CD4-positive, alpha-beta memory T cell (primary cell): ENCODE data around the gene CAMSAP3. TPM values are rescaled to one million over a fixed set of nuclear protein-coding genes. Genes with fewer than 3 reads are reported as not detected.

Source experiments
- CTCF ChIA-PET: fragments of 350-600 bp; sonication (Branson Sonifier 250); formaldehyde crosslinking; loops from one replicate; lab custom pipeline; 2021; ENCODE audit warnings: inconsistent platforms; ENCODE audit not compliant: partially characterized antibody; lab: Charles Lee
- POLR2A ChIA-PET: fragments of 350-600 bp; sonication (Branson Sonifier 250); formaldehyde crosslinking; loops from one replicate; lab custom pipeline; 2021; ENCODE audit not compliant: partially characterized antibody; lab: Charles Lee
- DNase-seq, 5 donors: peaks; one replicate each; pipeline versions ENCODE4 v3.0.0 to v3.0.0-alpha.2; 2020 to 2022; ENCODE audit warnings: mixed read lengths in 1 of 5
- H3K27ac ChIP-seq: one replicate; pipeline ENCODE4 v1.7.0; 2013; ENCODE audit warnings: low read depth, low read length
- H3K27me3 ChIP-seq: 2 replicates; pipeline ENCODE4 v1.7.0; 2013; ENCODE audit warnings: mild to moderate bottlenecking, low read length, moderate library complexity; ENCODE audit not compliant: insufficient read depth
- H3K36me3 ChIP-seq: 2 replicates; pipeline ENCODE4 v1.7.0; 2013; ENCODE audit warnings: mild to moderate bottlenecking, low read length, moderate library complexity; ENCODE audit not compliant: insufficient read depth
- H3K4me1 ChIP-seq: 2 replicates; pipeline ENCODE4 v1.7.0; 2013; ENCODE audit warnings: mild to moderate bottlenecking, low read length, moderate library complexity; ENCODE audit not compliant: insufficient read depth
- H3K4me3 ChIP-seq, 2 donors: one replicate each; pipeline ENCODE4 v1.7.0; 2013; ENCODE audit warnings: low read length in 2 of 2, mild to moderate bottlenecking in 1 of 2
- H3K9me3 ChIP-seq, 2 donors: one replicate each; pipeline ENCODE4 v1.7.0; 2013; ENCODE audit warnings: low read length in 2 of 2, control low read depth in 1 of 2; ENCODE audit not compliant: control insufficient read depth in 1 of 2
- H3K27ac Mint-ChIP-seq, 7 donors: one replicate each; pipeline ENCODE4 v1.8.0; 2020 to 2021; ENCODE audit warnings: mixed read lengths in 7 of 7, mild to moderate bottlenecking in 6 of 7, inconsistent platforms in 3 of 7, moderate library complexity in 3 of 7
- H3K27me3 Mint-ChIP-seq, 2 donors: one replicate each; pipeline ENCODE4 v1.8.0; 2020 to 2021; ENCODE audit warnings: mixed read lengths in 2 of 2
- H3K36me3 Mint-ChIP-seq, 2 donors: one replicate each; pipeline ENCODE4 v1.8.0; 2020 to 2021; ENCODE audit warnings: mixed read lengths in 2 of 2, inconsistent platforms in 1 of 2, mild to moderate bottlenecking in 1 of 2
- H3K4me1 Mint-ChIP-seq, 4 donors: one replicate each; pipeline ENCODE4 v1.8.0; 2020 to 2021; ENCODE audit warnings: mixed read lengths in 4 of 4, mild to moderate bottlenecking in 1 of 4
- H3K4me3 Mint-ChIP-seq, 8 donors: one replicate each; pipeline ENCODE4 v1.8.0; 2020 to 2021; ENCODE audit warnings: mixed read lengths in 8 of 8, mild to moderate bottlenecking in 7 of 8, moderate library complexity in 6 of 8, inconsistent platforms in 3 of 8
- H3K9me3 Mint-ChIP-seq, 8 donors: one replicate each; pipeline ENCODE4 v1.8.0; 2020 to 2021; ENCODE audit warnings: mixed read lengths in 8 of 8, mild to moderate bottlenecking in 5 of 8, inconsistent platforms in 3 of 8, moderate library complexity in 1 of 8
- intact Hi-C: fragments of 100-400 bp; cut with micrococcal nuclease; formaldehyde crosslinking; loops from one replicate; pipeline ENCODE4 v1.15.1; 2023
- polyA plus RNA-seq, 2 donors: library from polyadenylated mRNA; unstranded; fragments of 300-500 nt; fragmentation: Illumina TruSeq; gene quantifications; one replicate each; pipeline ENCODE4 v1.2.3, GENCODE V29; 2021
- total RNA-seq, 2 experiments: library from RNA; stranded (reverse); gene quantifications; one replicate each; pipeline ENCODE4 v1.2.3, GENCODE V29; 2021

CAMSAP3 gene, protein sequence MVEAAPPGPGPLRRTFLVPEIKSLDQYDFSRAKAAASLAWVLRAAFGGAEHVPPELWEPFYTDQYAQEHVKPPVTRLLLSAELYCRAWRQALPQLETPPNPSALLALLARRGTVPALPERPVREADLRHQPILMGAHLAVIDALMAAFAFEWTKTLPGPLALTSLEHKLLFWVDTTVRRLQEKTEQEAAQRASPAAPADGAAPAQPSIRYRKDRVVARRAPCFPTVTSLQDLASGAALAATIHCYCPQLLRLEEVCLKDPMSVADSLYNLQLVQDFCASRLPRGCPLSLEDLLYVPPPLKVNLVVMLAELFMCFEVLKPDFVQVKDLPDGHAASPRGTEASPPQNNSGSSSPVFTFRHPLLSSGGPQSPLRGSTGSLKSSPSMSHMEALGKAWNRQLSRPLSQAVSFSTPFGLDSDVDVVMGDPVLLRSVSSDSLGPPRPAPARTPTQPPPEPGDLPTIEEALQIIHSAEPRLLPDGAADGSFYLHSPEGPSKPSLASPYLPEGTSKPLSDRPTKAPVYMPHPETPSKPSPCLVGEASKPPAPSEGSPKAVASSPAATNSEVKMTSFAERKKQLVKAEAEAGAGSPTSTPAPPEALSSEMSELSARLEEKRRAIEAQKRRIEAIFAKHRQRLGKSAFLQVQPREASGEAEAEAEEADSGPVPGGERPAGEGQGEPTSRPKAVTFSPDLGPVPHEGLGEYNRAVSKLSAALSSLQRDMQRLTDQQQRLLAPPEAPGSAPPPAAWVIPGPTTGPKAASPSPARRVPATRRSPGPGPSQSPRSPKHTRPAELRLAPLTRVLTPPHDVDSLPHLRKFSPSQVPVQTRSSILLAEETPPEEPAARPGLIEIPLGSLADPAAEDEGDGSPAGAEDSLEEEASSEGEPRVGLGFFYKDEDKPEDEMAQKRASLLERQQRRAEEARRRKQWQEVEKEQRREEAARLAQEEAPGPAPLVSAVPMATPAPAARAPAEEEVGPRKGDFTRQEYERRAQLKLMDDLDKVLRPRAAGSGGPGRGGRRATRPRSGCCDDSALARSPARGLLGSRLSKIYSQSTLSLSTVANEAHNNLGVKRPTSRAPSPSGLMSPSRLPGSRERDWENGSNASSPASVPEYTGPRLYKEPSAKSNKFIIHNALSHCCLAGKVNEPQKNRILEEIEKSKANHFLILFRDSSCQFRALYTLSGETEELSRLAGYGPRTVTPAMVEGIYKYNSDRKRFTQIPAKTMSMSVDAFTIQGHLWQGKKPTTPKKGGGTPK
- total RNA-seq: under 1 TPM; 0.15 to 0.19 TPM
- under 1 TPM in 1 of 2 donors, not detected in 1; 0.07 TPM for polyA plus RNA-seq

DNA sequence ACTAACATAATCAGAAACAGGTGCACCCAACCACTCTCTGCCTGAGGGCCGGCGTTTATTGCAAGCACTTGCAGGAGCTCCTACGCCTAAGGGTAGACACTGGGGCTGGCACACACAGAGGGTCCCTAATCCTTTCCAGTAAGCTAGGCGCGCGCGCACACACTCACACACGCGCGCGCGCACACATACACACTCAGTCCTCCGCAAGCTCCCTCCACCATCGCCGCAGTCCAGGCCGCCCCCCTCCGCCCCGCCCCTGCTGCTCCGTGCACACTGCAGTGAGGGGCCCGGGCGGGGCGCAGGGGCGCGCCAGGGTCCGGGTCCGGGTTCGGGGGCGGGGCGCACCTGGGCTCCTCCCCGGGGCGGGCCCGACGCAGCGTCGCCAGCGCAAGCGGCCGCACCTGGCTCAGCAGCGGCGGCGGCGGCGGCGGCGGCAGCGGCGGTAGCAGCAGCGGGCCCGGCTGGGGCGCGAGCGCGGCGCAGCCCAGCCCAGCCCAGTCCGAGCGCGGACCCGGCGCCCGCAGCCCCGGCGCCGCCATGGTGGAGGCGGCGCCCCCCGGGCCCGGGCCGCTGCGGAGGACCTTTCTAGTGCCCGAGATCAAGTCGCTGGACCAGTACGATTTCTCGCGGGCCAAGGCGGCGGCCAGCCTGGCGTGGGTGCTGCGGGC is at the start of gene CAMSAP3:
TSS of gene CAMSAP3 (plus strand) at position 398 of the 668 bp plus-strand sequence. CDS start at position 538, 140 bp downstream.
- no peaks in the 10 kb centered on the region for H3K9me3 ChIP-seq
- H3K27ac Mint-ChIP-seq: peak within 1 kb of the TSS in 2 of 7 donors; percentile 53 to 73
- H3K27me3 Mint-ChIP-seq: peaks cover 26 to 28% of the 10 kb centered on the region in 2 donors
- H3K36me3 Mint-ChIP-seq: peaks cover 0 to 3% of the 10 kb centered on the region in 2 donors
- H3K4me3 Mint-ChIP-seq: peak within 1 kb of the TSS; percentile 54 to 84 (median 68)
- peaks cover 6% of the 10 kb centered on the region for H3K27me3 ChIP-seq
- no peaks in the 10 kb centered on the region for H3K9me3 Mint-ChIP-seq
- no peak within 1 kb of the TSS for H3K27ac ChIP-seq
- peak in 3 of 5 donors; percentile 29 to 43 (median 36) for DNase-seq
- POLR2A ChIA-PET: no interaction called here
- CTCF ChIA-PET: no interaction called here
- H3K4me3 ChIP-seq: no peak within 1 kb of the TSS
- peaks cover 3 to 6% (median 4%) of the 10 kb centered on the region in 4 donors for H3K4me1 Mint-ChIP-seq
- H3K36me3 ChIP-seq: no peaks in the 10 kb centered on the region
- intact Hi-C loops: no loop called here
- H3K4me1 ChIP-seq: peaks cover 11% of the 10 kb centered on the region

DNA sequence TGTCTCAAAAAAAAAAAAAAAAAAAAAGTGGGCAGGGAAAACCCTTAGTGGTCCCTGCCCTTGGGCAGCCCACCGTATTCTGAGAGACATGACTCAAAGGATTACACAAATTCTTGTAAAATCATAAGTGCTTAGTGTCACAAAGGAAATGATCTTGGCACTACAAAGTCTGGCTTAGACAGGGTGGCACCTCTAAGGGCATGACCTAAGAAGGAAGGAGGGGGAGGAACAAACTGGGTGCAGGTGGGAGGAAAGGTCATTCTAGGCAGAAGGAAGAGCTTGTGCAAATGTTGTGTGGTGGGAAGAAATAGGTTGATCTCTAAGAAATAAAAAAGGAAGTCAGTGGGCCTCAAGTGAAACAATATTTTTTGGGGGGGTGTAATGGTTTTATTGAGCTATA is 49.8 kb upstream of the CAMSAP3 start:
- Histone ChIP-seq H3K4me1 (no peaks in the 10 kb centered on the region), H3K36me3 (peaks cover 4% of the 10 kb centered on the region), H3K9me3 (no peaks in the 10 kb centered on the region), H3K27me3 (no peaks in the 10 kb centered on the region), H3K4me3 (no peak overlapping the region), H3K27ac (no peak overlapping the region)
- CTCF ChIA-PET: interaction anchor here (1.2 to 1.5 kb wide), 2 partner anchors 22 to 23 kb away, joined by 3 to 4 read pairs; no protein-coding TSS in a partner anchor
- no peaks in the 10 kb centered on the region for H3K27me3 Mint-ChIP-seq
- H3K36me3 Mint-ChIP-seq: peaks cover 21 to 35% of the 10 kb centered on the region in 2 donors
- H3K27ac Mint-ChIP-seq: peak overlapping the region in 5 of 7 donors; percentile 5 to 91 (median 47)
- POLR2A ChIA-PET: no interaction called here
- H3K9me3 Mint-ChIP-seq: peaks cover 0 to 3% (median 0%) of the 10 kb centered on the region in 8 donors
- peaks cover 5 to 9% (median 6%) of the 10 kb centered on the region in 4 donors for H3K4me1 Mint-ChIP-seq
- peak in 1 of 5 donors; percentile 4 for DNase-seq
- intact Hi-C loops: no loop called here
- no peak overlapping the region for H3K4me3 Mint-ChIP-seq

- Histone ChIP-seq H3K9me3 (no peaks in the 10 kb centered on the region), H3K4me1 (no peaks in the 10 kb centered on the region), H3K36me3 (no peaks in the 10 kb centered on the region), H3K27ac (no peak overlapping the region), H3K4me3 (no peak overlapping the region), H3K27me3 (no peaks in the 10 kb centered on the region)
- POLR2A ChIA-PET: no interaction called here
- H3K36me3 Mint-ChIP-seq: peaks cover 17 to 33% of the 10 kb centered on the region in 2 donors
- peaks cover 0 to 3% (median 0%) of the 10 kb centered on the region in 8 donors for H3K9me3 Mint-ChIP-seq
- H3K27me3 Mint-ChIP-seq: no peaks in the 10 kb centered on the region
- intact Hi-C loops: no loop called here
- no peak for DNase-seq
- CTCF ChIA-PET: interaction anchor here (1.2 to 1.5 kb wide), 2 partner anchors 21 to 24 kb away, joined by 3 to 4 read pairs; no protein-coding TSS in a partner anchor
- peak overlapping the region in 1 of 7 donors; percentile 23 for H3K27ac Mint-ChIP-seq
- peaks cover 5 to 13% (median 6%) of the 10 kb centered on the region in 4 donors for H3K4me1 Mint-ChIP-seq
- H3K4me3 Mint-ChIP-seq: no peak overlapping the region
These were observed 48.5 kb upstream of the CAMSAP3 start for GRCh38 chr19:7547159-7547558.

DNA sequence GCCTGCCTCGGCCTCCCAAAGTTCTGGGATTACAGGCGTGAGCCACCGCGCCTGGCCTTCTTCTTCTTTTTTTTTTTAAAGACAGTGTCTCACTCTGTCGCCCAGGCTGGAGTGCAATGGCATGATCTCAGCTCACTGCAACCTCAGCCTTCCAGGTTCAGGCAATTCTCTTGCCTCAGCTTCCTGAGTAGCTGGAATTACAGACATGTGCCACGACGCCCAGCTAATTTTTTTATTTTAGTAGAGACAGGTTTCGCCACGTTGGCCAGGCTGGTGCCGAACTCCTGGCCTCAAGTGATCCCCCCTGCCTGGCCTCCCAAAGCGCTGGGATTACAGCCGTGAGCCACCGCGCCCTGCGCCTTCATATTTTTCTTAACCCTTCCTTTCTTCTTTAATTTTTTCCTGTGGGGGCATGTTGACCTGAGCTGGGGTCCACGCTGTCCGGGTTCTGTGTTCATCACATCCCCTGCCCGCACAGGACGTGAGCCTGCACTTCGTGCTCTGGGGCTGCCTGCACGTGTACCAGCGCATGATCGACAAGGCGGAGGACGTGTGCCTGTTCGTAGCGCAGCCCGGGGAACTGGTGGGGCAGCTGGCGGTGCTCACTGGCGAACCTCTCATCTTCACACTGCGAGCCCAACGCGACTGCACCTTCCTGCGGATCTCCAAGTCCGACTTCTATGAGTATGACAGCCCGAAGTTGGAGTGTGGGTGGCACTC is 46.1 kb upstream of the CAMSAP3 start:
- no peak overlapping the region for H3K4me3 Mint-ChIP-seq
- Histone ChIP-seq H3K4me1 (no peaks in the 10 kb centered on the region), H3K4me3 (no peak overlapping the region), H3K9me3 (no peaks in the 10 kb centered on the region), H3K36me3 (no peaks in the 10 kb centered on the region), H3K27me3 (no peaks in the 10 kb centered on the region), H3K27ac (no peak overlapping the region)
- peaks cover 18 to 33% of the 10 kb centered on the region in 2 donors for H3K36me3 Mint-ChIP-seq
- no peaks in the 10 kb centered on the region for H3K27me3 Mint-ChIP-seq
- ChIA-PET CTCF (interaction anchor here (1.2 kb wide), 1 partner anchor 19 kb away, joined by 3 read pairs; no protein-coding TSS in a partner anchor), POLR2A (no interaction called here)
- peak in 1 of 5 donors; percentile 2 for DNase-seq
- peaks cover 0 to 3% (median 0%) of the 10 kb centered on the region in 8 donors for H3K9me3 Mint-ChIP-seq
- no peak overlapping the region for H3K27ac Mint-ChIP-seq
- peaks cover 3 to 13% (median 7%) of the 10 kb centered on the region in 4 donors for H3K4me1 Mint-ChIP-seq
- intact Hi-C loops: no loop called here

GRCh38 chr19:7550169-7550770 is 45.4 kb upstream of the CAMSAP3 start:
- Histone ChIP-seq H3K4me1 (no peaks in the 10 kb centered on the region), H3K36me3 (no peaks in the 10 kb centered on the region), H3K27ac (no peak overlapping the region), H3K4me3 (no peak overlapping the region), H3K27me3 (no peaks in the 10 kb centered on the region), H3K9me3 (no peaks in the 10 kb centered on the region)
- CTCF ChIA-PET: interaction anchor here (1.2 kb wide), 1 partner anchor 18 kb away, joined by 3 read pairs; no protein-coding TSS in a partner anchor
- Mint-ChIP-seq H3K27ac (no peak overlapping the region), H3K27me3 (no peaks in the 10 kb centered on the region), H3K36me3 (peaks cover 18 to 32% of the 10 kb centered on the region in 2 donors), H3K4me1 (peaks cover 3 to 13% (median 7%) of the 10 kb centered on the region in 4 donors), H3K9me3 (peaks cover 0 to 3% (median 0%) of the 10 kb centered on the region in 8 donors), H3K4me3 (no peak overlapping the region)
- POLR2A ChIA-PET: no interaction called here
- peak in 1 of 5 donors; percentile 15 for DNase-seq
- intact Hi-C loops: no loop called here
